ENCODE results near the gene UQCR10. TPM values are rescaled to one million over a fixed set of nuclear protein-coding genes. Genes with fewer than 3 reads are reported as not detected.

The UQCR10 gene
- total and polyA plus RNA-seq, 8 donors = 23.9 to 103 (median 32.6) TPM

GRCh38 chr22:29815580-29815979 is 48.4 kb downstream of the UQCR10 start:
- no peaks in the 10 kb centered on the region for H3K27me3 ChIP-seq
- H3K27ac ChIP-seq = no peak overlapping the region
- intact Hi-C loops (cut with DNase I) = no loop called here
- ATAC-seq (no peak), DNase-seq (no peak), FAIRE-seq (no peak)
- no peak for TF ChIP-seq CTCF (IDR thresholded peaks at IDR 0.05)
- no peaks in the 10 kb centered on the region for H3K4me1 ChIP-seq
- H3K4me3 ChIP-seq = no peak overlapping the region
- peaks cover 0 to 38% (median 11%) of the 10 kb centered on the region in 3 donors for H3K36me3 ChIP-seq
- H3K9me3 ChIP-seq = no peaks in the 10 kb centered on the region
- 76 to 90% methylated on average over 4 of the region's 4 CpGs for WGBS, 2 donors

- Histone ChIP-seq H3K36me3 (peaks cover 0 to 38% (median 11%) of the 10 kb centered on the region in 3 donors), H3K4me3 (no peak overlapping the region), H3K27me3 (no peaks in the 10 kb centered on the region), H3K4me1 (no peaks in the 10 kb centered on the region), H3K9me3 (no peaks in the 10 kb centered on the region), H3K27ac (no peak overlapping the region)
- FAIRE-seq (no peak), DNase-seq (peak in 3 of 6 donors; percentile 29 to 40 (median 29)), ATAC-seq (peak in 2 of 4 donors; percentile 37 to 63)
- 48% methylated on average over 2 of the region's 2 CpGs for WGBS, 2 donors
- TF ChIP-seq CTCF (IDR thresholded peaks at IDR 0.05) = no peak
- intact Hi-C loops (cut with DNase I) = no loop called here
Observed at GRCh38 chr22:29816128-29816527, 49.0 kb downstream of the UQCR10 start.

- H3K27me3 ChIP-seq = no peaks in the 10 kb centered on the region
- FAIRE-seq (no peak), ATAC-seq (no peak), DNase-seq (no peak)
- no peak overlapping the region for H3K27ac ChIP-seq
- TF ChIP-seq CTCF (IDR thresholded peaks at IDR 0.05) = no peak
- H3K36me3 ChIP-seq = peaks cover 0 to 35% (median 11%) of the 10 kb centered on the region in 3 donors
- intact Hi-C loops (cut with DNase I) = no loop called here
- WGBS, 2 donors = 80 to 85% methylated on average over 5 to 6 of the region's 6 CpGs
- no peaks in the 10 kb centered on the region for H3K9me3 ChIP-seq
- peaks cover 0 to under 1% (median 0%) of the 10 kb centered on the region in 3 donors for H3K4me1 ChIP-seq
- H3K4me3 ChIP-seq = no peak overlapping the region
Observed at GRCh38 chr22:29816539-29816938, 49.4 kb downstream of the UQCR10 start.

GRCh38 chr22:29816980-29817379 is 49.8 kb downstream of the UQCR10 start:
- WGBS, 2 donors = 86 to 93% methylated on average over 2 of the region's 2 CpGs
- no peak for ATAC-seq
- intact Hi-C loops (cut with DNase I) = no loop called here
- no peak for FAIRE-seq
- no peak overlapping the region for H3K4me3 ChIP-seq
- H3K4me1 ChIP-seq = peaks cover 0 to 5% (median 0%) of the 10 kb centered on the region in 3 donors
- TF ChIP-seq CTCF (IDR thresholded peaks at IDR 0.05) = no peak
- no peaks in the 10 kb centered on the region for H3K9me3 ChIP-seq
- DNase-seq = no peak
- H3K27me3 ChIP-seq = no peaks in the 10 kb centered on the region
- H3K27ac ChIP-seq = no peak overlapping the region
- peaks cover 0 to 30% (median 11%) of the 10 kb centered on the region in 3 donors for H3K36me3 ChIP-seq

- no peak for TF ChIP-seq CTCF (IDR thresholded peaks at IDR 0.05)
- peaks cover 0 to 9% (median 0%) of the 10 kb centered on the region in 3 donors for H3K4me1 ChIP-seq
- ATAC-seq = no peak
- intact Hi-C loops (cut with DNase I) = no loop called here
- no peaks in the 10 kb centered on the region for H3K9me3 ChIP-seq
- no peak for DNase-seq
- H3K36me3 ChIP-seq = peaks cover 0 to 23% (median 11%) of the 10 kb centered on the region in 3 donors
- FAIRE-seq = no peak
- no peak overlapping the region for H3K4me3 ChIP-seq
- H3K27ac ChIP-seq = no peak overlapping the region
- WGBS, 2 donors = 86 to 94% methylated on average over 1 of the region's 1 CpG
- no peaks in the 10 kb centered on the region for H3K27me3 ChIP-seq
Observed at GRCh38 chr22:29817724-29818123, 50.6 kb downstream of the UQCR10 start.

Data from pancreas (tissue), 10 donors.